ENCODE data around the gene RPS6KC1. TPM values are rescaled to one million over a fixed set of nuclear protein-coding genes. Genes with fewer than 3 reads are reported as not detected.

RPS6KC1 gene
- total RNA-seq, 1 experiment from 2014 or later: 16.9 TPM

DNA sequence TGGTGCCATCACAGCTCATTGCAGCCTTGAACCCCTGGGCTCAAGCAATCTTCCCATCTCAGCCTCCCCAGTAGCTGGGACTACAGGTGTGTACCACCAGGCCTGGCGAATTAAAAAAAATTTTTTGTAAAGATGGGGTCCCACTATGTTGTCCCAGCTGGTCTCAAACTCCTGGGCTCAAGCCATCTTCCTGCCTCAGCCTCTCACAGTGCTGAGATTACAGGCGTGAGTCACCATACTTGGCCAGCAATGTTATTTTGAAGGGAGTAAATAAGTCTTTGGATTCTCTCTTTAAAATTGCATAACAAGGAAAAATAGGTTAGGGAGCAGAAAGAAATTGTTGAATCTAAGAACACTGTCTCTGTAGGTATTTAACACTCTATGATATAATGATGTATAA is 111.3 kb downstream of the RPS6KC1 start:
- no peaks in the 10 kb centered on the region for H4K20me1 ChIP-seq (ENCODE audit: control insufficient read depth, insufficient read depth, insufficient read length)
- Mint-ChIP-seq H3K9me3 (no peaks in the 10 kb centered on the region), H3K36me3 (ENCODE audit: insufficient read depth in 1 of 3, low read depth in 3 of 3) (peaks cover 5 to 8% (median 5%) of the 10 kb centered on the region in 3 experiments; a peak in 4 of 7 replicates), H3K4me1 (no peaks in the 10 kb centered on the region), H3K27me3 (ENCODE audit: low read depth) (no peaks in the 10 kb centered on the region), H3K27ac (no peak overlapping the region), H3K4me3 (no peak overlapping the region)
- H3K4me2 ChIP-seq (ENCODE audit: insufficient read depth, insufficient read length, low read length): no peak overlapping the region
- H3K23me2 ChIP-seq (ENCODE audit: insufficient read length, low read depth, low read length, poor library complexity, severe bottlenecking): no peaks in the 10 kb centered on the region
- H2BK20ac ChIP-seq (ENCODE audit: low read depth, low read length, poor library complexity, severe bottlenecking): no peak overlapping the region
- H3K18ac ChIP-seq (ENCODE audit: insufficient read length, low read depth, low read length): no peak overlapping the region
- H3K23ac ChIP-seq (ENCODE audit: insufficient read length, low read depth, low read length): no peak overlapping the region
- no peak overlapping the region for H2BK5ac ChIP-seq (ENCODE audit: insufficient read length, low read length)
- H3T11ph ChIP-seq (ENCODE audit: low read length): no peak overlapping the region
- no peaks in the 10 kb centered on the region for H3K4me1 ChIP-seq (ENCODE audit: insufficient read depth, low read length)
- H2AFZ ChIP-seq (ENCODE audit: low read length): no peak overlapping the region
- no peaks in the 10 kb centered on the region for H3K79me1 ChIP-seq (ENCODE audit: insufficient read depth, low read depth, low read length, poor library complexity, severe bottlenecking)
- no peak overlapping the region for H4K91ac ChIP-seq (ENCODE audit: insufficient read length, low read depth, low read length)
- no CpG with 5 or more reads among the region's 2 CpGs for WGBS (ENCODE audit: extremely low coverage, insufficient read length, low lambda C conversion rate)
- H2AK5ac ChIP-seq (ENCODE audit: insufficient read length, low read length): no peak overlapping the region
- H3K4ac ChIP-seq (ENCODE audit: low read depth, low read length): no peak overlapping the region
- no peak overlapping the region for H4K5ac ChIP-seq (ENCODE audit: insufficient read length, low read depth, low read length)
- no peak overlapping the region for H3K14ac ChIP-seq (ENCODE audit: insufficient read depth, low read length)
- H3K27me3 ChIP-seq (ENCODE audit: insufficient read depth, low read length): no peaks in the 10 kb centered on the region
- TF ChIP-seq, protein P1, sequence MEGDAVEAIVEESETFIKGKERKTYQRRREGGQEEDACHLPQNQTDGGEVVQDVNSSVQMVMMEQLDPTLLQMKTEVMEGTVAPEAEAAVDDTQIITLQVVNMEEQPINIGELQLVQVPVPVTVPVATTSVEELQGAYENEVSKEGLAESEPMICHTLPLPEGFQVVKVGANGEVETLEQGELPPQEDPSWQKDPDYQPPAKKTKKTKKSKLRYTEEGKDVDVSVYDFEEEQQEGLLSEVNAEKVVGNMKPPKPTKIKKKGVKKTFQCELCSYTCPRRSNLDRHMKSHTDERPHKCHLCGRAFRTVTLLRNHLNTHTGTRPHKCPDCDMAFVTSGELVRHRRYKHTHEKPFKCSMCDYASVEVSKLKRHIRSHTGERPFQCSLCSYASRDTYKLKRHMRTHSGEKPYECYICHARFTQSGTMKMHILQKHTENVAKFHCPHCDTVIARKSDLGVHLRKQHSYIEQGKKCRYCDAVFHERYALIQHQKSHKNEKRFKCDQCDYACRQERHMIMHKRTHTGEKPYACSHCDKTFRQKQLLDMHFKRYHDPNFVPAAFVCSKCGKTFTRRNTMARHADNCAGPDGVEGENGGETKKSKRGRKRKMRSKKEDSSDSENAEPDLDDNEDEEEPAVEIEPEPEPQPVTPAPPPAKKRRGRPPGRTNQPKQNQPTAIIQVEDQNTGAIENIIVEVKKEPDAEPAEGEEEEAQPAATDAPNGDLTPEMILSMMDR (conservative IDR thresholded peaks at IDR 0.05): no peak
- H3K79me2 ChIP-seq (ENCODE audit: insufficient read depth, low read length): no peaks in the 10 kb centered on the region; the same call in 1 of the 2 replicates
- no peak overlapping the region for H2BK120ac ChIP-seq (ENCODE audit: low read depth, low read length, poor library complexity, severe bottlenecking)
- DNase-seq: no peak
- H3K9me3 ChIP-seq (ENCODE audit: control insufficient read depth, low read depth, low read length): no peaks in the 10 kb centered on the region
- H3K9ac ChIP-seq (ENCODE audit: extremely low read depth, insufficient read length, low read length): no peak overlapping the region
- H2BK15ac ChIP-seq (ENCODE audit: low read depth, low read length): no peak overlapping the region
- H2BK12ac ChIP-seq (ENCODE audit: insufficient read length, low read depth, low read length): no peak overlapping the region
- H3K27ac ChIP-seq (ENCODE audit: insufficient read length, low read depth, low read length): no peak overlapping the region
- no peak overlapping the region for H3K56ac ChIP-seq (ENCODE audit: insufficient read length, low read depth, low read length)
- H4K8ac ChIP-seq (replicated peaks; ENCODE audit: insufficient read length, low read depth, low read length): no peak overlapping the region

Data from H9 (cell line).